ENCODE data around the gene MMADHC.

Gene MMADHC

GRCh38 chr2:149543845-149544244 lies 43.7 kb downstream of the MMADHC start:
- H3K4me3 ChIP-seq (ENCODE audit: insufficient read depth, low read length, poor library complexity, severe bottlenecking): no peak overlapping the region
- H4K20me1 ChIP-seq (ENCODE audit: low read depth, low read length): no peaks in the 10 kb centered on the region
- no peak for TF ChIP-seq EZH2phosphoT487 (conservative IDR thresholded peaks at IDR 0.05; ENCODE audit: low read length)
- no peak for TF ChIP-seq CTCF (IDR thresholded peaks at IDR 0.05; ENCODE audit: insufficient read depth, low read length, poor library complexity, severe bottlenecking)
- no peaks in the 10 kb centered on the region for H3K9me2 ChIP-seq (replicated peaks; ENCODE audit: insufficient read depth, low read length)
- H3K27ac ChIP-seq (ENCODE audit: low read depth, low read length): no peak overlapping the region
- H3K27me3 ChIP-seq (ENCODE audit: low read length): no peaks in the 10 kb centered on the region
- H3K4me2 ChIP-seq (ENCODE audit: low read depth, low read length, poor library complexity, severe bottlenecking): no peak overlapping the region
- no peaks in the 10 kb centered on the region for H3K36me3 ChIP-seq (ENCODE audit: low read length)
- no peak overlapping the region for H3K9ac ChIP-seq (ENCODE audit: low read length)
- H2AFZ ChIP-seq (ENCODE audit: low read depth, low read length, severe bottlenecking): no peak overlapping the region
- no peaks in the 10 kb centered on the region for H3K79me2 ChIP-seq (ENCODE audit: insufficient read depth, low read length)
- H3K9me3 ChIP-seq (ENCODE audit: insufficient read depth, low read length): no peaks in the 10 kb centered on the region
- no peaks in the 10 kb centered on the region for H3F3A ChIP-seq (ENCODE audit: insufficient read depth)

- Histone ChIP-seq H3K9ac (ENCODE audit: low read length) (no peak overlapping the region), H3K4me2 (ENCODE audit: low read depth, low read length, poor library complexity, severe bottlenecking) (no peak overlapping the region), H3K9me3 (ENCODE audit: insufficient read depth, low read length) (no peaks in the 10 kb centered on the region), H3K27ac (ENCODE audit: low read depth, low read length) (no peak overlapping the region), H3F3A (ENCODE audit: insufficient read depth) (no peaks in the 10 kb centered on the region), H3K4me3 (ENCODE audit: insufficient read depth, low read length, poor library complexity, severe bottlenecking) (no peak overlapping the region), H3K36me3 (ENCODE audit: low read length) (no peaks in the 10 kb centered on the region), H3K79me2 (ENCODE audit: insufficient read depth, low read length) (no peaks in the 10 kb centered on the region), H3K9me2 (replicated peaks; ENCODE audit: insufficient read depth, low read length) (no peaks in the 10 kb centered on the region), H4K20me1 (ENCODE audit: low read depth, low read length) (no peaks in the 10 kb centered on the region), H2AFZ (ENCODE audit: low read depth, low read length, severe bottlenecking) (no peak overlapping the region), H3K27me3 (ENCODE audit: low read length) (no peaks in the 10 kb centered on the region)
- no peak for TF ChIP-seq CTCF (IDR thresholded peaks at IDR 0.05; ENCODE audit: insufficient read depth, low read length, poor library complexity, severe bottlenecking)
- TF ChIP-seq EZH2phosphoT487 (conservative IDR thresholded peaks at IDR 0.05; ENCODE audit: low read length): no peak
These were observed 47.4 kb downstream of the MMADHC start for GRCh38 chr2:149540138-149540537.

GRCh38 chr2:149538138-149538833 lies 49.3 kb downstream of the MMADHC start:
- H3K9me3 ChIP-seq (ENCODE audit: insufficient read depth, low read length): no peaks in the 10 kb centered on the region
- H3K9me2 ChIP-seq (replicated peaks; ENCODE audit: insufficient read depth, low read length): no peaks in the 10 kb centered on the region
- H3K27ac ChIP-seq (ENCODE audit: low read depth, low read length): no peak overlapping the region
- H3K79me2 ChIP-seq (ENCODE audit: insufficient read depth, low read length): no peaks in the 10 kb centered on the region
- no peaks in the 10 kb centered on the region for H3K36me3 ChIP-seq (ENCODE audit: low read length)
- no peak overlapping the region for H3K4me2 ChIP-seq (ENCODE audit: low read depth, low read length, poor library complexity, severe bottlenecking)
- H4K20me1 ChIP-seq (ENCODE audit: low read depth, low read length): no peaks in the 10 kb centered on the region
- no peak overlapping the region for H3K4me3 ChIP-seq (ENCODE audit: insufficient read depth, low read length, poor library complexity, severe bottlenecking)
- H3K27me3 ChIP-seq (ENCODE audit: low read length): no peaks in the 10 kb centered on the region
- no peak overlapping the region for H3K9ac ChIP-seq (ENCODE audit: low read length)
- no peaks in the 10 kb centered on the region for H3F3A ChIP-seq (ENCODE audit: insufficient read depth)
- no peak for TF ChIP-seq EZH2phosphoT487 (conservative IDR thresholded peaks at IDR 0.05; ENCODE audit: low read length)
- H2AFZ ChIP-seq (ENCODE audit: low read depth, low read length, severe bottlenecking): no peak overlapping the region

- H3K27me3 ChIP-seq (ENCODE audit: low read length): no peaks in the 10 kb centered on the region
- no peak overlapping the region for H3K4me2 ChIP-seq (ENCODE audit: low read depth, low read length, poor library complexity, severe bottlenecking)
- no peak overlapping the region for H3K9ac ChIP-seq (ENCODE audit: low read length)
- no peak overlapping the region for H3K4me3 ChIP-seq (ENCODE audit: insufficient read depth, low read length, poor library complexity, severe bottlenecking)
- H3K27ac ChIP-seq (ENCODE audit: low read depth, low read length): no peak overlapping the region
- H2AFZ ChIP-seq (ENCODE audit: low read depth, low read length, severe bottlenecking): no peak overlapping the region
- no peaks in the 10 kb centered on the region for H4K20me1 ChIP-seq (ENCODE audit: low read depth, low read length)
- H3K36me3 ChIP-seq (ENCODE audit: low read length): no peaks in the 10 kb centered on the region
- H3F3A ChIP-seq (ENCODE audit: insufficient read depth): no peaks in the 10 kb centered on the region
- H3K79me2 ChIP-seq (ENCODE audit: insufficient read depth, low read length): no peaks in the 10 kb centered on the region
- TF ChIP-seq CTCF (IDR thresholded peaks at IDR 0.05; ENCODE audit: insufficient read depth, low read length, poor library complexity, severe bottlenecking) (no peak), EZH2phosphoT487 (conservative IDR thresholded peaks at IDR 0.05; ENCODE audit: low read length) (no peak)
- H3K9me3 ChIP-seq (ENCODE audit: insufficient read depth, low read length): no peaks in the 10 kb centered on the region
- H3K9me2 ChIP-seq (replicated peaks; ENCODE audit: insufficient read depth, low read length): no peaks in the 10 kb centered on the region
These were observed 50.4 kb downstream of the MMADHC start for GRCh38 chr2:149537092-149537726.
